Upper lobe of right lung (tissue), 1 donor: ENCODE results near the gene FAM111A. TPM values are rescaled to one million over a fixed set of nuclear protein-coding genes. Genes with fewer than 3 reads are reported as not detected.

Experiments used
- ATAC-seq: fragments of 200-7000 bp; cut with Tn5 transposase; one replicate; pipeline ENCODE4 v1.9.1; 2020; ENCODE audit warnings: mild to moderate bottlenecking, moderate library complexity
- DNase-seq: peaks from one replicate; pipeline ENCODE4 v3.0.0-alpha.2; 2020
- H3K27ac ChIP-seq: fragments of 200-600 bp; one replicate; pipeline ENCODE4 v1.8.0; 2022
- H3K27me3 ChIP-seq: fragments of 200-600 bp; one replicate; pipeline ENCODE4 v1.8.0; 2022; ENCODE audit warnings: mild to moderate bottlenecking
- H3K36me3 ChIP-seq: fragments of 200-600 bp; one replicate; pipeline ENCODE4 v1.8.0; 2022
- H3K4me1 ChIP-seq: fragments of 200-600 bp; one replicate; pipeline ENCODE4 v1.8.0; 2022
- H3K4me3 ChIP-seq: fragments of 200-600 bp; one replicate; pipeline ENCODE4 v1.8.0; 2022; ENCODE audit warnings: mild to moderate bottlenecking
- H3K9me3 ChIP-seq: fragments of 200-600 bp; one replicate; pipeline ENCODE4 v1.8.0; 2022
- intact Hi-C: fragments of 100-400 bp; cut with DNase I; formaldehyde crosslinking; loops from one replicate; pipeline ENCODE4 v1.11.0; 2022
- total RNA-seq: library from RNA; stranded (reverse); fragmentation: NEBNext Ultra II Directional; extraction: Animal tissue kit (Norgen Biotek cat#: 25700); gene quantifications from one replicate; pipeline ENCODE4 v1.2.1, GENCODE V29; 2021
- TF ChIP-seq, protein P1 (sequence below): fragments of 200-600 bp; IDR thresholded peaks from one replicate; pipeline ENCODE4 v1.8.0; 2022; ENCODE audit warnings: antibody characterized with exemption
- donor health status: DM: no; HTN: yes; CAD: no; lungs with severe emphysema.

Gene FAM111A
- total RNA-seq, 1 donor from 2014 or later, result 60.9 TPM

GRCh38 chr11:59164028-59164427, 21.4 kb downstream of the FAM111A start:
- Histone ChIP-seq H3K36me3 (no peaks in the 10 kb centered on the region), H3K27ac (no peak overlapping the region), H3K4me3 (no peak overlapping the region), H3K9me3 (no peaks in the 10 kb centered on the region), H3K27me3 (peaks cover 5% of the 10 kb centered on the region), H3K4me1 (no peaks in the 10 kb centered on the region)
- intact Hi-C loops, result no loop called here
- no peak for ATAC-seq
- no peak for DNase-seq
- TF ChIP-seq, protein P1, sequence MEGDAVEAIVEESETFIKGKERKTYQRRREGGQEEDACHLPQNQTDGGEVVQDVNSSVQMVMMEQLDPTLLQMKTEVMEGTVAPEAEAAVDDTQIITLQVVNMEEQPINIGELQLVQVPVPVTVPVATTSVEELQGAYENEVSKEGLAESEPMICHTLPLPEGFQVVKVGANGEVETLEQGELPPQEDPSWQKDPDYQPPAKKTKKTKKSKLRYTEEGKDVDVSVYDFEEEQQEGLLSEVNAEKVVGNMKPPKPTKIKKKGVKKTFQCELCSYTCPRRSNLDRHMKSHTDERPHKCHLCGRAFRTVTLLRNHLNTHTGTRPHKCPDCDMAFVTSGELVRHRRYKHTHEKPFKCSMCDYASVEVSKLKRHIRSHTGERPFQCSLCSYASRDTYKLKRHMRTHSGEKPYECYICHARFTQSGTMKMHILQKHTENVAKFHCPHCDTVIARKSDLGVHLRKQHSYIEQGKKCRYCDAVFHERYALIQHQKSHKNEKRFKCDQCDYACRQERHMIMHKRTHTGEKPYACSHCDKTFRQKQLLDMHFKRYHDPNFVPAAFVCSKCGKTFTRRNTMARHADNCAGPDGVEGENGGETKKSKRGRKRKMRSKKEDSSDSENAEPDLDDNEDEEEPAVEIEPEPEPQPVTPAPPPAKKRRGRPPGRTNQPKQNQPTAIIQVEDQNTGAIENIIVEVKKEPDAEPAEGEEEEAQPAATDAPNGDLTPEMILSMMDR, result no peak

- TF ChIP-seq, protein P1, result peak; percentile 82
- no peaks in the 10 kb centered on the region for H3K27me3 ChIP-seq
- peak; percentile 96 for DNase-seq
- H3K4me3 ChIP-seq, result peak within 1 kb of the TSS; percentile 74
- H3K36me3 ChIP-seq, result no peaks in the 10 kb centered on the region
- H3K27ac ChIP-seq, result peak within 1 kb of the TSS; percentile 82
- intact Hi-C loops, result loop anchor here (5.0 kb wide), 1 partner anchor 116 kb away; no protein-coding TSS in a partner anchor
- H3K4me1 ChIP-seq, result peaks cover 11% of the 10 kb centered on the region
- ATAC-seq, result peak; percentile 89
- no peaks in the 10 kb centered on the region for H3K9me3 ChIP-seq
These were observed 29.1 kb downstream of the FAM111A start, which contains the start of gene DTX4 for GRCh38 chr11:59171508-59172322. TSS of gene DTX4 (plus strand) at chr11:59172132. CDS start at chr11:59172596, 464 bp downstream.

DNA sequence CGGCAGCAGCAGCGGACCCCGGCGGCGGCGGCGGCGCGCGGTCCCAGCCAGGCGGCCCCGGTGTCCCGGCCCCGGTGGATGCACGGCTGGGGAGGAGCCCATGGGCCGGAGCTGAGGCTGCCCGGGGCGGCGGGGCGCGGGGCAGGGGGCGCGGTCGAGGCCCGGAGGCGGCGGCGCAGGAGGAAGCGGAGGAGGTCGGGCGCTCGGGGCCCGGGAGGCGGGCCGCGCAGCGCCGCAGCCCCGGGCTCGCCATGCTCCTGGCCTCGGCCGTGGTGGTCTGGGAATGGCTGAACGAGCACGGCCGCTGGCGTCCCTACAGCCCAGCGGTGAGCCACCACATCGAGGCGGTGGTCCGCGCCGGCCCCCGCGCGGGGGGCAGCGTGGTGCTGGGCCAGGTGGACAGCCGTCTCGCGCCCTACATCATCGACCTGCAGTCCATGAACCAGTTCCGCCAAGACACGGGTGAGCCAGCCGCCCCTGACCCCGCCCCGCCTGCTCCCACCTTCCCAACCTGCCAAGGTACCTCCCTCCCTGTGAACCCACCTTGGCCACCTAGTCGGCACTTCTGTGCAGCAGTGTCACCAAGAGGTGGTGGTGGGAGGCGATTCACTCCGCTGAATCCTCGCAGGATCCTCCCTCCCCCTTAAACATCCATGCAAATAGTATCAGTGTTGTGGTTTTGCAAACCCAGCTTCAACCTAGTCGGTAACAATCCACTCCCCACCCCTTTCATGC, 29.9 kb downstream of the FAM111A start:
- no peaks in the 10 kb centered on the region for H3K27me3 ChIP-seq
- H3K9me3 ChIP-seq, result no peaks in the 10 kb centered on the region
- intact Hi-C loops, result loop anchor here (5.0 kb wide), 1 partner anchor 115 kb away; no protein-coding TSS in a partner anchor
- peaks cover 11% of the 10 kb centered on the region for H3K4me1 ChIP-seq
- peak overlapping the region; percentile 74 for H3K4me3 ChIP-seq
- DNase-seq (peak; percentile 76), ATAC-seq (peak; percentile 18)
- TF ChIP-seq, protein P1, result no peak
- H3K27ac ChIP-seq, result peak overlapping the region; percentile 82
- no peaks in the 10 kb centered on the region for H3K36me3 ChIP-seq

GRCh38 chr11:59173080-59173963, 30.7 kb downstream of the FAM111A start:
- DNase-seq, result peak; percentile 78
- Histone ChIP-seq H3K9me3 (no peaks in the 10 kb centered on the region), H3K27ac (peak overlapping the region; percentile 82), H3K36me3 (no peaks in the 10 kb centered on the region), H3K4me3 (peak overlapping the region; percentile 74), H3K27me3 (no peaks in the 10 kb centered on the region), H3K4me1 (peaks cover 11% of the 10 kb centered on the region)
- intact Hi-C loops, result loop anchor here (5.0 kb wide), 1 partner anchor 114 kb away; no protein-coding TSS in a partner anchor
- TF ChIP-seq, protein P1, result no peak
- peak; percentile 16 for ATAC-seq
